KG1 (cell line): Measurements from ENCODE around the gene XK.
A peak's percentile ranks its signal among the peaks of the same experiment; 100 is the strongest.
"Not testable (repeated sequence)": the region's sequence is repeated elsewhere in the genome, so short reads cannot be mapped to it uniquely, and the experiment has no call there.

Experiments used
- DNase-seq: peaks from one replicate; lab custom pipeline; 2025; lab: John Stamatoyannopoulos, UW

XK gene

GRCh38 chrX:37685381-37686359 lies at the start of gene XK:
Gene XK (plus strand): TSS chrX:37685791. CDS start chrX:37685962, 171 bp downstream.
- peak; percentile 20 for DNase-seq

- no peak for DNase-seq
Observed at GRCh38 chrX:37638047-37638446, 47.5 kb upstream of the XK start.

- DNase-seq: no peak
Observed at GRCh38 chrX:37640142-37640541, 45.4 kb upstream of the XK start.

GRCh38 chrX:37641859-37642258 lies 43.7 kb upstream of the XK start:
- DNase-seq: no peak

- no peak for DNase-seq
Observed at GRCh38 chrX:37644381-37645305, 40.9 kb upstream of the XK start.

- no peak for DNase-seq
Observed at GRCh38 chrX:37646254-37646653, 39.3 kb upstream of the XK start.

GRCh38 chrX:37650879-37651278 lies 34.7 kb upstream of the XK start:
- not testable (repeated sequence) for DNase-seq

GRCh38 chrX:37651921-37652452 lies 33.6 kb upstream of the XK start:
- DNase-seq: no peak

GRCh38 chrX:37652589-37653231 lies 32.9 kb upstream of the XK start:
- DNase-seq: no peak

- DNase-seq: no peak
Observed at GRCh38 chrX:37653397-37654085, 32.0 kb upstream of the XK start.

GRCh38 chrX:37658343-37659030 lies 27.1 kb upstream of the XK start:
- no peak for DNase-seq

- no peak for DNase-seq
Observed at GRCh38 chrX:37659047-37659446, 26.5 kb upstream of the XK start.

- DNase-seq: no peak
Observed at GRCh38 chrX:37662181-37662580, 23.4 kb upstream of the XK start.

GRCh38 chrX:37666516-37666915 lies 19.1 kb upstream of the XK start:
- DNase-seq: no peak

GRCh38 chrX:37667141-37667540 lies 18.4 kb upstream of the XK start:
- DNase-seq: no peak

GRCh38 chrX:37672563-37672962 lies 13.0 kb upstream of the XK start:
- no peak for DNase-seq

- no peak for DNase-seq
Observed at GRCh38 chrX:37676811-37677210, 8.8 kb upstream of the XK start.

- no peak for DNase-seq
Observed at GRCh38 chrX:37677243-37677642, 8.3 kb upstream of the XK start.

GRCh38 chrX:37677765-37678164 lies 7.8 kb upstream of the XK start:
- DNase-seq: no peak

GRCh38 chrX:37678574-37678973 lies 7.0 kb upstream of the XK start:
- no peak for DNase-seq

GRCh38 chrX:37679230-37679629 lies 6.4 kb upstream of the XK start:
- DNase-seq: no peak
